Lower leg skin (tissue), 4 donors: ENCODE results near the gene WDR20. TPM values are rescaled to one million over a fixed set of nuclear protein-coding genes. Genes with fewer than 3 reads are reported as not detected.
"Not testable (repeated sequence)": the region's sequence is repeated elsewhere in the genome, so short reads cannot be mapped to it uniquely, and the experiment has no call there.

Source experiments
- DNase-seq, 2 donors: peaks; one replicate each; pipeline ENCODE4 v3.0.0-alpha.2; 2019; ENCODE audit warnings: low spot score in 2 of 2
- H3K4me3 ChIP-seq: fragments of 200-600 bp; sonication (generic); 2 replicates; pipeline ENCODE4 v1.5.1; 2017; ENCODE audit warnings: mild to moderate bottlenecking, low read depth; ENCODE audit not compliant: poor library complexity, severe bottlenecking
- POLR2A ChIP-seq, 2 donors: fragments of 450-650 bp; IDR thresholded peaks; one replicate each; pipeline ENCODE4 v1.6.1; 2016 to 2017; ENCODE audit warnings: antibody characterized with exemption in 2 of 2, mild to moderate bottlenecking in 1 of 2, moderate library complexity in 1 of 2
- WGBS, 2 donors: methylation state at CpG; one replicate each; pipeline ENCODE4 v1.1.5; 2018; 5-methylcytosine and 5-hydroxymethylcytosine counted together
- intact Hi-C: fragments of 100-400 bp; cut with DNase I; formaldehyde crosslinking; loops from one replicate; pipeline ENCODE4 v1.15.0; 2023; ENCODE audit warnings: low total_unique reads
- total RNA-seq, 4 donors: library from RNA; depleted of rRNA; stranded (reverse); fragments of >200 nt; gene quantifications; one replicate each; pipeline ENCODE4 v1.1.0, GENCODE V29; 2016
- TF ChIP-seq, protein P1 (sequence below), 3 donors: fragments of 450-650 bp; IDR thresholded peaks; one replicate each; pipeline ENCODE4 v1.5.1; 2016; ENCODE audit warnings: antibody characterized with exemption in 3 of 3, mild to moderate bottlenecking in 3 of 3, moderate library complexity in 2 of 3

WDR20 gene
- total RNA-seq, 4 donors from 2014 or later, result 33.7 to 50.8 (median 41.3) TPM

DNA sequence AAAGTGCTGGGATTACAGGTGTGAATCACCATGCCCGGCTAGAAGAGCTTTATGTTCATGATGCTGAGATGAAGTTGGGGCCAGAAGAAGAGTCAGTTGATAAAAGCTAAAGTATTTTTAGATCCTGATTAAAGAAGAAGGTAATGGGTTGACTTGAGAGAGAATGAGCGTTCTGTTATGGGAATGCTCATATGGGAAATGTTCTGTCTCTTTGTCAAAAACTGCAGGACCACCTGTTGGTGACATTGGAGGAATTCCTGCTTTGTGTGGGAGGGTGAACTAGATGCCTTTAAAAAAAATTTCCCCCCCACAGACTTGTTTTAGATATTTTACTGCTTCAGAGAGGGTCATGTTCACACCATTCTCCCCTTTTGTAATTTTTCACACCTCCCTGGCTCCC, 6.7 kb downstream of the WDR20 start:
- WGBS, 2 donors, result 83 to 90% methylated on average over 2 of the region's 2 CpGs
- DNase-seq, result no peak
- no peak overlapping the region for H3K4me3 ChIP-seq
- intact Hi-C loops, result no loop called here
- TF ChIP-seq POLR2A (IDR thresholded peaks at IDR 0.05), result no peak
- TF ChIP-seq, protein P1, sequence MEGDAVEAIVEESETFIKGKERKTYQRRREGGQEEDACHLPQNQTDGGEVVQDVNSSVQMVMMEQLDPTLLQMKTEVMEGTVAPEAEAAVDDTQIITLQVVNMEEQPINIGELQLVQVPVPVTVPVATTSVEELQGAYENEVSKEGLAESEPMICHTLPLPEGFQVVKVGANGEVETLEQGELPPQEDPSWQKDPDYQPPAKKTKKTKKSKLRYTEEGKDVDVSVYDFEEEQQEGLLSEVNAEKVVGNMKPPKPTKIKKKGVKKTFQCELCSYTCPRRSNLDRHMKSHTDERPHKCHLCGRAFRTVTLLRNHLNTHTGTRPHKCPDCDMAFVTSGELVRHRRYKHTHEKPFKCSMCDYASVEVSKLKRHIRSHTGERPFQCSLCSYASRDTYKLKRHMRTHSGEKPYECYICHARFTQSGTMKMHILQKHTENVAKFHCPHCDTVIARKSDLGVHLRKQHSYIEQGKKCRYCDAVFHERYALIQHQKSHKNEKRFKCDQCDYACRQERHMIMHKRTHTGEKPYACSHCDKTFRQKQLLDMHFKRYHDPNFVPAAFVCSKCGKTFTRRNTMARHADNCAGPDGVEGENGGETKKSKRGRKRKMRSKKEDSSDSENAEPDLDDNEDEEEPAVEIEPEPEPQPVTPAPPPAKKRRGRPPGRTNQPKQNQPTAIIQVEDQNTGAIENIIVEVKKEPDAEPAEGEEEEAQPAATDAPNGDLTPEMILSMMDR (IDR thresholded peaks at IDR 0.05), result no peak

DNA sequence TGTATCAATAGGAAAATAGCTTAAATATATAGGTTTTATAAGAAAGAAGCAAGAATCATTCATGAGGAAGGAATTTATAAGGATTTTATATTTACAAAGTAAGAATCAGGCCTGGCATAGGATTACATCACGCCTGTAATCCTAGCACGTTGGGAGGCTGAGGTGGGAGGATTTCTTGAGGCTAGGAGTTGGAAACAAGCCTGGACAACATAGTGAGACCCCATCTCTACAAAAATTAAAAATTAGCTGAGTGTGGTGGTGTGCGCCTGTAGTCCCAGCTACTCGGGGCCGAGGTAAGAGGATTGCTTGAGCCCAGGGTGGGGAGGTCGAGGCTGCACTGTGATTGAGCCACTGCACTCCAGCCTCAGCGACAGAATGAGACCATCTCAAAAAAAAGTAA, 10.4 kb downstream of the WDR20 start:
- 95% methylated on average over 7 of the region's 7 CpGs for WGBS, 2 donors
- H3K4me3 ChIP-seq, result no peak overlapping the region
- no peak for DNase-seq
- intact Hi-C loops, result no loop called here
- no peak for TF ChIP-seq POLR2A (IDR thresholded peaks at IDR 0.05)
- TF ChIP-seq, protein P1 (IDR thresholded peaks at IDR 0.05), result no peak

DNA sequence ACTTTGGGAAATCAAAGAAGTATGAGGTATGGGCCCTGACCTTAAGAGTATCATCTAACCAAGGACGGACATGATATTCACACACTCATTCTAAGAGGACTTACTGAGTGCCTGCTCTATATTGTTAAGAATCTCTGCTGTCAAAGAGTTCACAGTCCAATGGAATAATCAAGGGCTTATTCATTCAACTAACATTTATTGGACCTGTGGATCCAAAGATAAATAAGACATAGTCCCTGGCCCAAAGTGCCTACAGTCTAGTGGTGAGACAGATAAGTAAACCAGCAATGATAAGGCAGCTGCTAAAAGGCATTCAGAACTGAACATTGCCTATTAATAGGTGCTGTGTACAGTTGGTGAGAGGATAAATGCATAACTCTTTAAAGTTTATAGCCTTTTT, 11.0 kb downstream of the WDR20 start:
- 83 to 92% methylated on average over 1 of the region's 1 CpG for WGBS, 2 donors
- TF ChIP-seq POLR2A (IDR thresholded peaks at IDR 0.05), result no peak
- TF ChIP-seq, protein P1 (IDR thresholded peaks at IDR 0.05), result no peak
- intact Hi-C loops, result no loop called here
- no peak overlapping the region for H3K4me3 ChIP-seq
- DNase-seq, result no peak

DNA sequence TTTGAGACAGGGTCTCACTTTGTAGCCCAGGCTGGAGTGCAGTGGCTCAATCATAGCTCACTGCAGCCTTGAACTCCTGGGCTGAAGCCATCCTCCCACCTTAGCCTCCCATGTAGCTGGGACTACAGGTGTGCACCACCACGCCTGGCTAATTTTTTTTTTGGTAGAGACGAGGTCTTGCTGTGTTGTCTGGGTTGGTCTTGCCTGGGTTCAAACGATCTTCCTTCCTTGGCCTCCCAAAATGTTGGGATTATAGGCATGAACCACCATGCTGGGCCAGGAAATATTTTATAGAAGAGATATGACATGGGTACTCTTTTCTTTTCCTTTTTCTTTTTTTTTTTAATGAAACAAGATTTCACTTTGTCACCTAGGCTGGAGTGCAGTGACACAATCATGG, 11.7 kb downstream of the WDR20 start:
- intact Hi-C loops, H3K4me3 ChIP-seq, DNase-seq: not testable (repeated sequence)
- WGBS, 2 donors, result 97% methylated on average over 3 of the region's 3 CpGs

DNA sequence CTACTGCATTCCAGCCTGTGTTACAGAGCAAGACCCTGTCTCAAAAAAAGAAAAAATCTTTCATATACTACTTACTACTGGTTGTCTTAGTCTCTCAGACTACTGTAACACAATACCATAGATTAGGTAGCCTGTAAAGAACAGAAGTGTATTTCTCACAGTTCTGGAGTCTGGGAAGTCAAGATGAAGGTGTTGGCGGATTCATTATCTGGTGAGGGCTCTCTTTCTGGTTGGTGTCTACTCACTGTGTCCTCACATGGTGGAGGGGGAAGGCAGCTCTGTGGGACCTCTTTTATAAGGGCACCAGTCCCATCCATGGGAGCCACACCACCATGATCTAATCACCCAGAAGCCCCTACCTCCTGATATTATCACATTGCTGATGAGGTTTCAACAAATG, 14.4 kb downstream of the WDR20 start:
- WGBS, 2 donors, result 91 to 100% methylated on average over 1 of the region's 1 CpG

DNA sequence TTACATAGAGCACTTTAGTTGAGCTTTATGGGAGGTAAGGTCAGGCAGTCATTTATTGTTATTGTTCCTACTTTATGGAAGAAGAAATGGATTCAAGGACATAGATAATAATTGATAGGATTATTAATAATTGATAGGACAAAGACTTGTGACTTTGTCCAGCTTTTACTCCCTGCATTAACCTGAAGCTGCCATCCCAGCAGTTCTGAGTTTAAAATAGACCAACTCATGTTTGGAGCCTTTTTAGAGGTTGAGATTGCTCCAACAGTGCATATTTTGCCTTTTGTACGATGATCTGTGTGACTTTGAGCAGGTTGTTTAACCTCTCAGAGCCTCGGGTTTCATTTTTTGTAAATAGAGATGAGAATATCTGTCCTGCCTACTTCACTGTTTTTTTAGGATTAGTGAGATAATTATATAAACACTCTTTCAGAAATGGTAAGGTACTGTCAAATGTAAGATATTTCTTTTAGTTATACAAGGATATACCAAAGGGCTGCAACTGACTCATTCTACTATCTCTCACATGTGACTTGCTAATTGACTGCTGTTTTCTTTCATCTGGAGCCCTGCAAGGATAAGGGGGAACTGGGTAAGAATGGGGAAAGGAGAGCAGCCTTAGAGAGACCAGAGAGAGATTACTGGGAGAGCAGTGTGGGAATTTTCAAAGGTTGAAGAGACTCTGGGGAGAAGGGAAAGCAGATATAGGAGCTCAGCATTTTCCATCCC, 15.3 kb downstream of the WDR20 start:
- H3K4me3 ChIP-seq, result no peak overlapping the region
- DNase-seq, result no peak
- WGBS, 2 donors, result 39 to 65% methylated on average over 2 of the region's 2 CpGs
- intact Hi-C loops, result no loop called here
- TF ChIP-seq POLR2A (IDR thresholded peaks at IDR 0.05), result no peak
- TF ChIP-seq, protein P1 (IDR thresholded peaks at IDR 0.05), result no peak

More for the DNA sequence above, 14.4 kb downstream of the WDR20 start:
- DNase-seq, result no peak
- H3K4me3 ChIP-seq, result no peak overlapping the region
- intact Hi-C loops, result no loop called here
- TF ChIP-seq, protein P1 (IDR thresholded peaks at IDR 0.05), result no peak
- TF ChIP-seq POLR2A (IDR thresholded peaks at IDR 0.05), result no peak
